Colonic mucosa (tissue), 4 donors: Measurements from ENCODE around the gene KIF22. TPM values are rescaled to one million over a fixed set of nuclear protein-coding genes. Genes with fewer than 3 reads are reported as not detected.
A peak's percentile ranks its signal among the peaks of the same experiment; 100 is the strongest.
"Not testable (repeated sequence)": the region's sequence is repeated elsewhere in the genome, so short reads cannot be mapped to it uniquely, and the experiment has no call there.

Source experiments
- DNase-seq: peaks from one replicate; pipeline ENCODE4 v3.0.0-alpha.2; 2020
- H3K27ac ChIP-seq: fragments of 200-600 bp; one replicate; pipeline ENCODE4 v1.8.0; 2021
- H3K27me3 ChIP-seq: fragments of 200-600 bp; one replicate; pipeline ENCODE4 v1.8.0; 2021
- H3K36me3 ChIP-seq: fragments of 200-600 bp; one replicate; pipeline ENCODE4 v1.8.0; 2021
- H3K4me1 ChIP-seq: fragments of 200-600 bp; one replicate; pipeline ENCODE4 v1.8.0; 2021; ENCODE audit warnings: mild to moderate bottlenecking
- H3K4me3 ChIP-seq: fragments of 200-600 bp; one replicate; pipeline ENCODE4 v1.8.0; 2021
- H3K9ac ChIP-seq, 2 donors: one replicate each; pipeline ENCODE4 v1.7.0; 2013; ENCODE audit warnings: control low read depth in 2 of 2, low read depth in 2 of 2, low read length in 2 of 2
- H3K9me3 ChIP-seq: fragments of 200-600 bp; one replicate; pipeline ENCODE4 v1.8.0; 2021
- CTCF ChIP-seq: fragments of 200-600 bp; IDR thresholded peaks from one replicate; pipeline ENCODE4 v1.8.0; 2022; ENCODE audit warnings: antibody characterized with exemption, mild to moderate bottlenecking
- intact Hi-C: fragments of 100-400 bp; cut with DNase I; formaldehyde crosslinking; loops from one replicate; pipeline ENCODE4 v1.14.1; 2022
- total RNA-seq, 2 donors: library from RNA; stranded (reverse); fragmentation: NEBNext Ultra II Directional in 1 of 2; extraction: Animal tissue kit (Norgen Biotek cat#: 25700) in 1 of 2; gene quantifications; one replicate each; pipeline ENCODE4 v1.2.1, GENCODE V29; 2021
- donor health status: healthy.
- donor health status: DM: no; HTN: no; CAD: no.
- donor health status: DM: no; HTN: no; CAD: no.

KIF22 gene
- total RNA-seq, 2 donors from 2014 or later = 60.7 to 150 TPM

GRCh38 chr16:29756654-29757053 is 33.9 kb upstream of the KIF22 start:
- H3K4me1 ChIP-seq = no peaks in the 10 kb centered on the region
- no peak for DNase-seq
- no peaks in the 10 kb centered on the region for H3K36me3 ChIP-seq
- intact Hi-C loops = no loop called here
- H3K9me3 ChIP-seq = no peaks in the 10 kb centered on the region
- H3K4me3 ChIP-seq = no peak overlapping the region
- H3K27ac ChIP-seq = no peak overlapping the region
- H3K9ac ChIP-seq = no peak overlapping the region
- TF ChIP-seq CTCF = no peak
- H3K27me3 ChIP-seq = no peaks in the 10 kb centered on the region

- H3K27me3 ChIP-seq, H3K27ac ChIP-seq, H3K9me3 ChIP-seq, DNase-seq, H3K36me3 ChIP-seq, H3K4me3 ChIP-seq, intact Hi-C loops, H3K9ac ChIP-seq, H3K4me1 ChIP-seq: not testable (repeated sequence)
These were observed 33.5 kb upstream of the KIF22 start for GRCh38 chr16:29757086-29757485.

- TF ChIP-seq CTCF = no peak
- DNase-seq = no peak
- Histone ChIP-seq H3K9me3 (no peaks in the 10 kb centered on the region), H3K27ac (no peak overlapping the region), H3K4me3 (no peak overlapping the region), H3K4me1 (no peaks in the 10 kb centered on the region), H3K9ac (no peak overlapping the region), H3K27me3 (no peaks in the 10 kb centered on the region), H3K36me3 (no peaks in the 10 kb centered on the region)
- intact Hi-C loops = no loop called here
These were observed 32.5 kb upstream of the KIF22 start for GRCh38 chr16:29757950-29758466.

GRCh38 chr16:29760567-29761279 is 29.8 kb upstream of the KIF22 start:
- intact Hi-C loops = no loop called here
- no peaks in the 10 kb centered on the region for H3K9me3 ChIP-seq
- H3K4me1 ChIP-seq = peaks cover 5% of the 10 kb centered on the region
- peak overlapping the region in 1 of 2 donors; percentile 51 for H3K9ac ChIP-seq
- H3K27me3 ChIP-seq = no peaks in the 10 kb centered on the region
- no peak overlapping the region for H3K4me3 ChIP-seq
- peak; percentile 71 for DNase-seq
- no peaks in the 10 kb centered on the region for H3K36me3 ChIP-seq
- TF ChIP-seq CTCF = no peak
- peak overlapping the region; percentile 42 for H3K27ac ChIP-seq

- peak overlapping the region; percentile 42 for H3K27ac ChIP-seq
- H3K9ac ChIP-seq = peak overlapping the region in 1 of 2 donors; percentile 51
- H3K4me3 ChIP-seq, DNase-seq, H3K36me3 ChIP-seq, intact Hi-C loops, H3K4me1 ChIP-seq, H3K27me3 ChIP-seq, H3K9me3 ChIP-seq: not testable (repeated sequence)
These were observed 29.3 kb upstream of the KIF22 start for GRCh38 chr16:29761280-29761651.

- DNase-seq = no peak
- H3K4me3 ChIP-seq = no peak overlapping the region
- H3K27me3 ChIP-seq = no peaks in the 10 kb centered on the region
- intact Hi-C loops = no loop called here
- no peaks in the 10 kb centered on the region for H3K36me3 ChIP-seq
- H3K9me3 ChIP-seq = no peaks in the 10 kb centered on the region
- H3K27ac ChIP-seq = no peak overlapping the region
- H3K4me1 ChIP-seq = peaks cover 5% of the 10 kb centered on the region
- TF ChIP-seq CTCF = no peak
- H3K9ac ChIP-seq = no peak overlapping the region
These were observed 28.7 kb upstream of the KIF22 start for GRCh38 chr16:29761882-29762281.
